HepG2 (cell line): ENCODE measurements around the gene FAM20C.

Experiments used
- EP300 ChIP-seq, 3 experiments: sonication (generic) in 1 of 3; formaldehyde crosslinking in 1 of 3; IDR thresholded peaks; 2 replicates each; pipeline versions ENCODE4 v1.5.1 to v1.6.1; 2011 to 2020; ENCODE audit warnings: low read depth in 2 of 3, low read length in 2 of 3, borderline replicate concordance in 1 of 3, improper control_type of control experiment in 1 of 3, mild to moderate bottlenecking in 1 of 3, missing genetic modification reagents in 1 of 3, moderate library complexity in 1 of 3
- ETV5 ChIP-seq: IDR thresholded peaks from 2 replicates; pipeline ENCODE4 v1.6.1; 2018; ENCODE audit warnings: missing biosample characterization, missing genetic modification reagents, inconsistent platforms, borderline replicate concordance
- SIN3A ChIP-seq: IDR thresholded peaks from 2 replicates; pipeline ENCODE4 v1.6.1; 2011; ENCODE audit warnings: low read depth, mild to moderate bottlenecking, control low read depth, low read length, borderline replicate concordance
- TF ChIP-seq, protein P1 (sequence below): sonication (generic); formaldehyde crosslinking; IDR thresholded peaks from 2 replicates; pipeline ENCODE4 v1.5.0; 2020; ENCODE audit warnings: missing genetic modification reagents
- TF ChIP-seq, protein P2 (sequence below): sonication (generic); formaldehyde crosslinking; IDR thresholded peaks from 2 replicates; pipeline ENCODE4 v1.4.0; 2020; ENCODE audit warnings: missing genetic modification reagents
- TF ChIP-seq, protein P3 (sequence below): sonication (generic); formaldehyde crosslinking; IDR thresholded peaks from 2 replicates; pipeline ENCODE4 v1.5.0; 2020; ENCODE audit warnings: mild to moderate bottlenecking, missing genetic modification reagents, moderate library complexity

DNA sequence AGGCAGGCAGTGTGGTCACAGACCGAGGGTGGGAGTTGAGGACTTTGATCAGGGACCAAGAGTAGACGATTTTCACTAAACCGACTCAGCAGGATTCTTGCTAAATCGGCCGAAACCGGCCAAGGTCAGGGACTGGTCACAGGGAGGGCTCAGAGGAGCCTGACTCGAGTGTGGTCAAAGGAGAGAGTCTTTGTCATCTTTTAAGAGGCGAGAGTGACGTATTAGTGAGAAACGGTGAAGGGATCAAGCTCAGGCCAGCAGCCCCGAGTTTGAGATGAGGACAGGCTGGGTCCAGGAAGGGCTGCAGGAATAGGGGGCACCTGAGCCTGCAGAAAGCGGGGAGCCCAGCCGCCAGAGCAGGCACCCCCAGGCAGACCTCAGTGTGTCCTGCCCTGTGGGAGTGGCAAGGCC is 41.6 kb upstream of the FAM20C start:
- TF ChIP-seq, protein P1, sequence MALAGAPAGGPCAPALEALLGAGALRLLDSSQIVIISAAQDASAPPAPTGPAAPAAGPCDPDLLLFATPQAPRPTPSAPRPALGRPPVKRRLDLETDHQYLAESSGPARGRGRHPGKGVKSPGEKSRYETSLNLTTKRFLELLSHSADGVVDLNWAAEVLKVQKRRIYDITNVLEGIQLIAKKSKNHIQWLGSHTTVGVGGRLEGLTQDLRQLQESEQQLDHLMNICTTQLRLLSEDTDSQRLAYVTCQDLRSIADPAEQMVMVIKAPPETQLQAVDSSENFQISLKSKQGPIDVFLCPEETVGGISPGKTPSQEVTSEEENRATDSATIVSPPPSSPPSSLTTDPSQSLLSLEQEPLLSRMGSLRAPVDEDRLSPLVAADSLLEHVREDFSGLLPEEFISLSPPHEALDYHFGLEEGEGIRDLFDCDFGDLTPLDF (CRISPR knock-in tag), result no peak
- TF ChIP-seq, protein P2, sequence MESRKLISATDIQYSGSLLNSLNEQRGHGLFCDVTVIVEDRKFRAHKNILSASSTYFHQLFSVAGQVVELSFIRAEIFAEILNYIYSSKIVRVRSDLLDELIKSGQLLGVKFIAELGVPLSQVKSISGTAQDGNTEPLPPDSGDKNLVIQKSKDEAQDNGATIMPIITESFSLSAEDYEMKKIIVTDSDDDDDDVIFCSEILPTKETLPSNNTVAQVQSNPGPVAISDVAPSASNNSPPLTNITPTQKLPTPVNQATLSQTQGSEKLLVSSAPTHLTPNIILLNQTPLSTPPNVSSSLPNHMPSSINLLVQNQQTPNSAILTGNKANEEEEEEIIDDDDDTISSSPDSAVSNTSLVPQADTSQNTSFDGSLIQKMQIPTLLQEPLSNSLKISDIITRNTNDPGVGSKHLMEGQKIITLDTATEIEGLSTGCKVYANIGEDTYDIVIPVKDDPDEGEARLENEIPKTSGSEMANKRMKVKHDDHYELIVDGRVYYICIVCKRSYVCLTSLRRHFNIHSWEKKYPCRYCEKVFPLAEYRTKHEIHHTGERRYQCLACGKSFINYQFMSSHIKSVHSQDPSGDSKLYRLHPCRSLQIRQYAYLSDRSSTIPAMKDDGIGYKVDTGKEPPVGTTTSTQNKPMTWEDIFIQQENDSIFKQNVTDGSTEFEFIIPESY (CRISPR knock-in tag), result no peak
- TF ChIP-seq ETV5 (CRISPR knock-in tag) (no peak), EP300 (IDR thresholded peaks at IDR 0.05; ENCODE audit: low read depth in 2 of 2, low read length in 2 of 2) (no peak), EP300 (CRISPR knock-in tag; IDR thresholded peaks at IDR 0.05; ENCODE audit: borderline replicate concordance) (no peak), SIN3A (no peak)
- TF ChIP-seq, protein P3, sequence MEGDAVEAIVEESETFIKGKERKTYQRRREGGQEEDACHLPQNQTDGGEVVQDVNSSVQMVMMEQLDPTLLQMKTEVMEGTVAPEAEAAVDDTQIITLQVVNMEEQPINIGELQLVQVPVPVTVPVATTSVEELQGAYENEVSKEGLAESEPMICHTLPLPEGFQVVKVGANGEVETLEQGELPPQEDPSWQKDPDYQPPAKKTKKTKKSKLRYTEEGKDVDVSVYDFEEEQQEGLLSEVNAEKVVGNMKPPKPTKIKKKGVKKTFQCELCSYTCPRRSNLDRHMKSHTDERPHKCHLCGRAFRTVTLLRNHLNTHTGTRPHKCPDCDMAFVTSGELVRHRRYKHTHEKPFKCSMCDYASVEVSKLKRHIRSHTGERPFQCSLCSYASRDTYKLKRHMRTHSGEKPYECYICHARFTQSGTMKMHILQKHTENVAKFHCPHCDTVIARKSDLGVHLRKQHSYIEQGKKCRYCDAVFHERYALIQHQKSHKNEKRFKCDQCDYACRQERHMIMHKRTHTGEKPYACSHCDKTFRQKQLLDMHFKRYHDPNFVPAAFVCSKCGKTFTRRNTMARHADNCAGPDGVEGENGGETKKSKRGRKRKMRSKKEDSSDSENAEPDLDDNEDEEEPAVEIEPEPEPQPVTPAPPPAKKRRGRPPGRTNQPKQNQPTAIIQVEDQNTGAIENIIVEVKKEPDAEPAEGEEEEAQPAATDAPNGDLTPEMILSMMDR (CRISPR knock-in tag), result no peak
